Subcutaneous abdominal adipose tissue (tissue), 5 donors: Measurements from ENCODE around the gene DMD.
"Not testable (repeated sequence)": the region's sequence is repeated elsewhere in the genome, so short reads cannot be mapped to it uniquely, and the experiment has no call there.

Experiments used
- H3K27ac ChIP-seq: one replicate; pipeline ENCODE4 v1.7.0; 2013; ENCODE audit warnings: low read depth, mild to moderate bottlenecking, inconsistent platforms, low read length, moderate library complexity
- H3K27me3 ChIP-seq, 5 donors: one replicate each; pipeline ENCODE4 v1.7.0; 2013; ENCODE audit warnings: low read length in 5 of 5, inconsistent platforms in 1 of 5; ENCODE audit not compliant: control insufficient read depth in 5 of 5, insufficient read depth in 4 of 5
- H3K36me3 ChIP-seq, 5 donors: one replicate each; pipeline ENCODE4 v1.7.0; 2013; ENCODE audit warnings: low read length in 5 of 5; ENCODE audit not compliant: control insufficient read depth in 5 of 5, insufficient read depth in 5 of 5
- H3K4me1 ChIP-seq, 5 donors: one replicate each; pipeline ENCODE4 v1.7.0; 2013; ENCODE audit warnings: low read length in 5 of 5, mild to moderate bottlenecking in 3 of 5, moderate library complexity in 1 of 5; ENCODE audit not compliant: control insufficient read depth in 5 of 5, insufficient read depth in 5 of 5
- H3K4me3 ChIP-seq, 5 donors: one replicate each; pipeline ENCODE4 v1.7.0; 2013; ENCODE audit warnings: low read length in 5 of 5, low read depth in 1 of 5
- H3K9ac ChIP-seq, 5 donors: one replicate each; pipeline ENCODE4 v1.7.0; 2013; ENCODE audit warnings: low read length in 5 of 5, mild to moderate bottlenecking in 4 of 5, moderate library complexity in 3 of 5
- H3K9me3 ChIP-seq, 5 donors: one replicate each; pipeline ENCODE4 v1.7.0; 2013; ENCODE audit warnings: low read length in 5 of 5; ENCODE audit not compliant: control insufficient read depth in 5 of 5
- donor health status: healthy.
- donor health status: healthy.
- donor health status: healthy.
- donor health status: healthy.
- donor health status: healthy.

Gene DMD

DNA sequence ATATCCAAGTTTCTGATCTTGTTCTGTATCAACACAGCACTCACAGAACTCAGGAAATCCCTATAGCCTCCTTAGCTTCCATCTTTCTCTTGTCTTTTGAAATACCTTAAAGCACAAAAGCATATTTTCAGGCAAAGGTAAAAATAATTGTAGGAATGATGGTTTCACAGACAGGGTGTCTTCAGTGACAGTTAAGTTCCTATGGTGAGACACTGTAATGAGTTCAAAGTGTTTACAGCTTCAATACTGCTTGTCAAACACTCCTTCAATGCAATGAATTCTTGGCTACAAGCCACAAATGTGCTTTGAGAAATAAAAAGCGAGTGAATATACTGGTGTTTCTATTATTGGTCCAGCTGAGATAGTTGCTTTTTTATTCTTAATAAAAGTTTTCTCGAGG lies 466.0 kb downstream of the DMD start:
- no peaks in the 10 kb centered on the region for H3K27me3 ChIP-seq

GRCh38 chrX:32744921-32745320 lies 466.4 kb downstream of the DMD start:
- no peak overlapping the region for H3K27ac ChIP-seq
- no peaks in the 10 kb centered on the region for H3K4me1 ChIP-seq
- no peak overlapping the region for H3K4me3 ChIP-seq
- H3K9me3 ChIP-seq, result no peaks in the 10 kb centered on the region
- H3K27me3 ChIP-seq, result no peaks in the 10 kb centered on the region
- no peaks in the 10 kb centered on the region for H3K36me3 ChIP-seq
- H3K9ac ChIP-seq, result no peak overlapping the region

More for the DNA sequence above, 466.0 kb downstream of the DMD start:
- Histone ChIP-seq H3K9me3 (no peaks in the 10 kb centered on the region), H3K4me3 (no peak overlapping the region), H3K27ac (no peak overlapping the region), H3K4me1 (no peaks in the 10 kb centered on the region), H3K9ac (no peak overlapping the region), H3K36me3 (no peaks in the 10 kb centered on the region)

DNA sequence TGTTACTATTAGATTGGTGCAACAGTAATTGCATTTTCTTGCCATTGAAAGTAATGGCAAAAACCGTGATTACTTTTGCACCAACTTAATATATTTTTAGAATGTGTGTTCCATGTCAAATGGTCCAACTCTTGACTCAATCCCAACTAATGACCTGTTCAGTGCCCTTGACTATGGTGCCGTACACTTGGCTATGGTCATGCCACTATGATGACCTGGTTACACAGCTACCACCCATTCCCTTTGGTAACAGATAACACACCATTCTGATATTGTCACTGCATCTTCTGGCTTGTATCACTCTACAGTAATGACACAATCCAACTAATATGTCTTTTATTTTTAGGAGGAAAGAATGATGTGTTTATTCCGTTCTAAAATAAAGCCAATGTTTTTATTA lies 469.4 kb downstream of the DMD start:
- no peak overlapping the region for H3K4me3 ChIP-seq

DNA sequence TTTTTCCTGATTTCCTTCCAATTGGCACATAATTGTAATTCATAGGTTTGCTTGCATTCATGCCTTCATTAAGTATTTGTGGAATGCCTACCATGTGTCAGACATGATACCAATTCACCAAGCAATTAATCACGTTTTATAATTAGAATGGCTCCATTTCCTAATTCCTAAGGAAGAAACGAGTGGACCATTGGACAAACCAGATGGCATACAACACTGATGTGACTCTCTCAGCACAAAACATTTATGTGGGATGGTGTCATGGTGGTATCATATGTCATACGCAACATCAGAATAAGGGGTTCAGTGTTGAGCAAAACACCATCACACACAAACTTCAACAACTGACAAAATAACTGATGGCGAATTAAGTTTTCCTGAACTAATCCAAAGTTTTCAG lies 502.8 kb downstream of the DMD start:
- no peak overlapping the region for H3K9ac ChIP-seq
- H3K9me3 ChIP-seq, result peaks cover 0 to 4% (median 0%) of the 10 kb centered on the region in 5 donors
- H3K27ac ChIP-seq, result no peak overlapping the region
- no peaks in the 10 kb centered on the region for H3K36me3 ChIP-seq
- no peak overlapping the region for H3K4me3 ChIP-seq
- no peaks in the 10 kb centered on the region for H3K27me3 ChIP-seq
- H3K4me1 ChIP-seq, result no peaks in the 10 kb centered on the region

More for the DNA sequence above, 469.4 kb downstream of the DMD start:
- H3K27me3 ChIP-seq, result no peaks in the 10 kb centered on the region
- H3K9ac ChIP-seq, result no peak overlapping the region
- H3K27ac ChIP-seq, result no peak overlapping the region
- H3K4me1 ChIP-seq, result no peaks in the 10 kb centered on the region
- no peaks in the 10 kb centered on the region for H3K36me3 ChIP-seq
- no peaks in the 10 kb centered on the region for H3K9me3 ChIP-seq

DNA sequence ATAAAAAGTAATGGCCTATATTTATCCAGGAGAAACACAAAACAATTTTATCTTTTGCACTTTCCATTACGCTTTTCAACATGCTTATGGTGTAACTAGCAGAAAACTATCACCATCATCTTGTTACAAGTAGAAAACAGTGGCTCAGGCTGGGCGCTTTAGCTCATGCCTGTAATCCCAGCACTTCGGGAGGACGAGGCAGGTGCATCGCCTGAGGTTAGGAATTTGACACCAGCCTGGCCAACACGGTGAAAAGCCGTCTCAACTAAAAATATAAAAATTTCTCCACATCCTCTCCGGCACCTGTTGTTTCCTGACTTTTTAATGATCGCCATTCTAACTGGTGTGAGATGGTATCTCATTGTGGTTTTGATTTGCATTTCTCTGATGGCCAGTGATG lies 506.0 kb downstream of the DMD start:
- H3K27me3 ChIP-seq, H3K36me3 ChIP-seq, H3K9ac ChIP-seq: not testable (repeated sequence)

GRCh38 chrX:32687379-32687778 lies 524.0 kb downstream of the DMD start:
- Histone ChIP-seq H3K36me3 (no peaks in the 10 kb centered on the region), H3K27me3 (no peaks in the 10 kb centered on the region)

More for the DNA sequence above, 506.0 kb downstream of the DMD start:
- H3K4me1 ChIP-seq, H3K9me3 ChIP-seq, H3K27ac ChIP-seq, H3K4me3 ChIP-seq: not testable (repeated sequence)

GRCh38 chrX:32678487-32678886 lies 532.9 kb downstream of the DMD start:
- Histone ChIP-seq H3K4me3 (no peak overlapping the region), H3K9me3 (no peaks in the 10 kb centered on the region), H3K27me3 (no peaks in the 10 kb centered on the region), H3K9ac (no peak overlapping the region), H3K36me3 (no peaks in the 10 kb centered on the region), H3K4me1 (no peaks in the 10 kb centered on the region), H3K27ac (no peak overlapping the region)

More at GRCh38 chrX:32687379-32687778, 524.0 kb downstream of the DMD start:
- no peak overlapping the region for H3K4me3 ChIP-seq
- H3K4me1 ChIP-seq, result no peaks in the 10 kb centered on the region
- no peak overlapping the region for H3K9ac ChIP-seq
- no peaks in the 10 kb centered on the region for H3K9me3 ChIP-seq
- H3K27ac ChIP-seq, result no peak overlapping the region

DNA sequence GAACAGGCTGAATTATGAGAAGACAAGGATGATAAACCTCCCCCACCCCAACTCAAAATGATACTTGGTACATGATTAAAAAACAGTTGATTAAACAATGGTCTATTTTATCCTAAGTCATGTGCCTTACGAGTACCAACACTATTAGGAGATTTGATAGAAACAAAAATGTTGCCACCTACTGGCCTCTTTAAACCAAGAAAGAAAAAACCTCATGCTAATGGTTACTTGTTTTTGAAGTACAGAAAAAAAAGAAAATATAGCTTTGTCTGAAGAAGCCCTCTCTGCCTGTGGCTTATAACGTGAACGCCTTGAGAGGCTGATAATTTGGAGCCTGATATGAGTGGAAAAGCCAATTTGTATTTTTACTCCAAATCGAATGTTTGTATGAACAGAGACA lies 538.2 kb downstream of the DMD start:
- no peaks in the 10 kb centered on the region for H3K36me3 ChIP-seq
- no peaks in the 10 kb centered on the region for H3K4me1 ChIP-seq
- H3K4me3 ChIP-seq, result no peak overlapping the region
- no peaks in the 10 kb centered on the region for H3K27me3 ChIP-seq
- H3K27ac ChIP-seq, result no peak overlapping the region
- H3K9me3 ChIP-seq, result no peaks in the 10 kb centered on the region
- no peak overlapping the region for H3K9ac ChIP-seq

DNA sequence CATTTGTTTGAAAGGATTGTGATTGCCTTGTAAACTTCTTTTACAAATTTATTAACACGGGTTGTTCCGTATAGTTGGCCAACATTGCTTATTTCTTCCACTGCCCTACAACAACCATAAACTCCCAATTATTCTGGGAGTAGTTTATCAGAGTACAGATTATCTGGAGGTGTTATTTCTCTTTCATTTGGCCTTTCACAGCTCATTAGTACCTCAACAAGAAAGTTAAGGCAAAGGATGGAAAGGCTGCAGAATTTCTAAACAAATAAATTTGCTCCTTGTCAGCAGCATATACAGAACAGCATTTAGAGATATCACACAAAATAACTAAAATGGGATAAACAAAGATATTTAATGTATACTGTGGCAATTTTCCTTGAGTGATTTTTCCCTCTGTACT lies 548.8 kb downstream of the DMD start:
- H3K36me3 ChIP-seq, result no peaks in the 10 kb centered on the region
- no peaks in the 10 kb centered on the region for H3K9me3 ChIP-seq
- no peaks in the 10 kb centered on the region for H3K27me3 ChIP-seq
- no peaks in the 10 kb centered on the region for H3K4me1 ChIP-seq
- no peak overlapping the region for H3K4me3 ChIP-seq
- H3K27ac ChIP-seq, result no peak overlapping the region
- no peak overlapping the region for H3K9ac ChIP-seq

DNA sequence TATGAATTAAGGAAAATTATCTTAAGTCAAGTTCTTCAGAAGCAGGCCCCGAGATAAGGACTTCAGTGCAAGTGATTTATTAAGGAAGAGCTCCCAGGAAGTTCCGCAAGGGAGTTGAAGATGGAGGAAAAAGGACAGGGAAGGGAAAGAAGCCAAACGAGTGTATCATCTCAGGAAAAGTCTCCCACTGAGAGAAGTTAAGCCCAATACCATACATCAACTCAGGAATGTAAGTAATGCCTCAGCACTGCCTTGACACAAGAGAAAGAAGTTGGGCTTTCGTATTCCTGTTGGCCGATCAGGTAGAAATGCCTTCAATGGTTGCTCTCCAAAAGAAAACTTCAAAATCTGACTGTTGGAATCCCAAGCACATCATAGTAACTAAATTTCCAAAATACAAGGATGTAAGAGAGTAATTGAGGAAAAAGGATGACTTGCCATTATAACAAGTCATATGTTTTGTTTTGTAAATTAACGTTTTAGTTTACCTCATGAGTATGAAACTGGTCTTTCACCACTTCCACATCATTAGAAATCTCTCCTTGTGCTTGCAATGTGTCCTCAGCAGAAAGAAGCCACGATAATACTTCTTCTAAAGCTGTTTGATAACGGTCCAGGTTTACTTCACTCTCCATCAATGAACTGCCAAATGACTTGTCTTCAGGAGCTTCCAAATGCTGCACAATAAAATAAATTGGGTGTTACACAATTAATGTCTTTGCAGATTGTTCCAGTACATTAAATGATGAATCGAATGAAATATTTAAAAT lies 566.7 kb downstream of the DMD start:
- Histone ChIP-seq H3K27ac (no peak overlapping the region), H3K27me3 (peaks cover 0 to 2% (median 0%) of the 10 kb centered on the region in 5 donors), H3K4me1 (no peaks in the 10 kb centered on the region), H3K9me3 (no peaks in the 10 kb centered on the region), H3K36me3 (no peaks in the 10 kb centered on the region), H3K4me3 (no peak overlapping the region), H3K9ac (no peak overlapping the region)
